ENCODE measurements around the gene NINJ2. TPM values are rescaled to one million over a fixed set of nuclear protein-coding genes. Genes with fewer than 3 reads are reported as not detected.

Gene NINJ2
- total RNA-seq, 4 donors from 2014 or later, result 3.8 to 8.3 (median 5.2) TPM; not detected in 1

GRCh38 chr12:565589-566105 lies 97.6 kb downstream of the NINJ2 start:
- no peak overlapping the region for H3K4me3 ChIP-seq
- DNase-seq, result no peak

GRCh38 chr12:565161-565560 lies 98.1 kb downstream of the NINJ2 start:
- Histone ChIP-seq H3K4me1 (peaks cover 2 to 18% (median 9%) of the 10 kb centered on the region in 4 donors), H3K36me3 (no peaks in the 10 kb centered on the region), H3K27ac (no peak overlapping the region), H3K4me3 (no peak overlapping the region), H3K9me3 (no peaks in the 10 kb centered on the region), H3K27me3 (no peaks in the 10 kb centered on the region)
- no peak for DNase-seq
- TF ChIP-seq CTCF (IDR thresholded peaks at IDR 0.05) (no peak), POLR2A (IDR thresholded peaks at IDR 0.05) (no peak)

More at GRCh38 chr12:565589-566105, 97.6 kb downstream of the NINJ2 start:
- Histone ChIP-seq H3K27me3 (no peaks in the 10 kb centered on the region), H3K4me1 (peaks cover 2 to 21% (median 9%) of the 10 kb centered on the region in 4 donors), H3K36me3 (no peaks in the 10 kb centered on the region), H3K27ac (no peak overlapping the region), H3K9me3 (no peaks in the 10 kb centered on the region)
- no peak for TF ChIP-seq CTCF (IDR thresholded peaks at IDR 0.05)

GRCh38 chr12:563787-564298 lies 99.4 kb downstream of the NINJ2 start:
- peaks cover 2 to 8% (median 5%) of the 10 kb centered on the region in 4 donors for H3K4me1 ChIP-seq
- no peaks in the 10 kb centered on the region for H3K27me3 ChIP-seq
- H3K36me3 ChIP-seq, result no peaks in the 10 kb centered on the region
- peak overlapping the region in 1 of 4 donors; percentile 2 for H3K4me3 ChIP-seq
- no peak for TF ChIP-seq CTCF (IDR thresholded peaks at IDR 0.05)
- no peak for TF ChIP-seq POLR2A (IDR thresholded peaks at IDR 0.05)
- H3K27ac ChIP-seq, result peak overlapping the region in 3 of 4 donors; percentile 26 to 63 (median 52)
- no peaks in the 10 kb centered on the region for H3K9me3 ChIP-seq
- no peak for DNase-seq

GRCh38 chr12:563250-563781 lies 99.9 kb downstream of the NINJ2 start:
- peak in 2 of 3 donors; percentile 51 to 74 for DNase-seq
- TF ChIP-seq POLR2A (IDR thresholded peaks at IDR 0.05), result no peak
- TF ChIP-seq CTCF (IDR thresholded peaks at IDR 0.05), result no peak
- Histone ChIP-seq H3K4me1 (peaks cover 1 to 8% (median 3%) of the 10 kb centered on the region in 4 donors), H3K27ac (peak overlapping the region in 3 of 4 donors; percentile 26 to 63 (median 62)), H3K9me3 (no peaks in the 10 kb centered on the region), H3K4me3 (no peak overlapping the region), H3K36me3 (no peaks in the 10 kb centered on the region), H3K27me3 (no peaks in the 10 kb centered on the region)

- no peaks in the 10 kb centered on the region for H3K9me3 ChIP-seq
- TF ChIP-seq POLR2A (IDR thresholded peaks at IDR 0.05) (no peak), CTCF (IDR thresholded peaks at IDR 0.05) (no peak)
- peaks cover 0 to 8% (median 2%) of the 10 kb centered on the region in 4 donors for H3K4me1 ChIP-seq
- DNase-seq, result no peak
- no peak overlapping the region for H3K4me3 ChIP-seq
- peak overlapping the region in 3 of 4 donors; percentile 26 to 63 (median 27) for H3K27ac ChIP-seq
- no peaks in the 10 kb centered on the region for H3K27me3 ChIP-seq
- no peaks in the 10 kb centered on the region for H3K36me3 ChIP-seq
Observed at GRCh38 chr12:562634-563033, 100.6 kb downstream of the NINJ2 start.
